Measurements from ENCODE around the gene ALS2.

DNA sequence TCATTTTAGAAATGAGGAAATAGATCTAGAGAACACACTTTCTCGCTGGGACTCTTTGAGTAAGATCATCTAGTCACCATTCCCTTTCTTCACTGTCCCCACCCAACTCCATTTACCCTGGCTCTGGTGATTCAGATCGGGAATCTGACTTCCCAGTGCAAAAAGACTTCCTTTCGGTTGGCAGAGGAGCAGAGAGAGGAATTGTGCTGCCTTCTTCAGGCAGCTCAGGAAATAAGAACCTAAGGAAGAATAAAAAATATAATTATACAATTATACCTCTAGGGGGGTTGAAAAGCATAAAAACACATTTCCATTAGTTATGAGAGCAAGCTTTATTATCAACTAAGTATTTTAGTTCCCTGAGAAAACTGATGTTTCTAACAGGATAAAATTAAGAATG is 73.0 kb downstream of the ALS2 start:
- TF ChIP-seq, protein P1, sequence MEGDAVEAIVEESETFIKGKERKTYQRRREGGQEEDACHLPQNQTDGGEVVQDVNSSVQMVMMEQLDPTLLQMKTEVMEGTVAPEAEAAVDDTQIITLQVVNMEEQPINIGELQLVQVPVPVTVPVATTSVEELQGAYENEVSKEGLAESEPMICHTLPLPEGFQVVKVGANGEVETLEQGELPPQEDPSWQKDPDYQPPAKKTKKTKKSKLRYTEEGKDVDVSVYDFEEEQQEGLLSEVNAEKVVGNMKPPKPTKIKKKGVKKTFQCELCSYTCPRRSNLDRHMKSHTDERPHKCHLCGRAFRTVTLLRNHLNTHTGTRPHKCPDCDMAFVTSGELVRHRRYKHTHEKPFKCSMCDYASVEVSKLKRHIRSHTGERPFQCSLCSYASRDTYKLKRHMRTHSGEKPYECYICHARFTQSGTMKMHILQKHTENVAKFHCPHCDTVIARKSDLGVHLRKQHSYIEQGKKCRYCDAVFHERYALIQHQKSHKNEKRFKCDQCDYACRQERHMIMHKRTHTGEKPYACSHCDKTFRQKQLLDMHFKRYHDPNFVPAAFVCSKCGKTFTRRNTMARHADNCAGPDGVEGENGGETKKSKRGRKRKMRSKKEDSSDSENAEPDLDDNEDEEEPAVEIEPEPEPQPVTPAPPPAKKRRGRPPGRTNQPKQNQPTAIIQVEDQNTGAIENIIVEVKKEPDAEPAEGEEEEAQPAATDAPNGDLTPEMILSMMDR (IDR thresholded peaks at IDR 0.05; ENCODE audit: poor library complexity), result peak; percentile 15
- TF ChIP-seq EZH2phosphoT487 (IDR thresholded peaks at IDR 0.05; ENCODE audit: low read depth, severe bottlenecking, unreplicated experiment) (no peak), EZH2 (IDR thresholded peaks at IDR 0.05; ENCODE audit: borderline replicate concordance) (no peak)
